Tibial artery (tissue), 4 donors: ENCODE data around the gene EDAR.

Experiments used
- DNase-seq, 2 donors: peaks; one replicate each; pipeline ENCODE4 v3.0.0-alpha.2; 2019
- H3K27ac ChIP-seq, 2 donors: fragments of 200-600 bp; sonication (generic) in 1 of 2; 1 replicate in 1 of 2; 2 replicates in 1 of 2; pipeline ENCODE4 v1.5.1; 2018 to 2019; ENCODE audit warnings: mild to moderate bottlenecking in 1 of 2
- H3K27me3 ChIP-seq, 2 donors: fragments of 200-600 bp; sonication (generic) in 1 of 2; one replicate each; pipeline versions ENCODE4 v1.5.1 to v1.6.0; 2016 to 2019
- H3K36me3 ChIP-seq, 3 donors: fragments of 200-600 bp; sonication (generic) in 2 of 3; one replicate each; pipeline ENCODE4 v1.5.1; 2016 to 2019; ENCODE audit warnings: mild to moderate bottlenecking in 2 of 3
- H3K4me1 ChIP-seq, 4 donors: fragments of 200-600 bp; sonication (generic) in 2 of 4; 1 replicate in 3 of 4; 2 replicates in 1 of 4; pipeline ENCODE4 v1.5.1; 2016 to 2019
- H3K4me3 ChIP-seq, 2 donors: fragments of 200-600 bp; sonication (generic) in 1 of 2; 1 replicate in 1 of 2; 2 replicates in 1 of 2; pipeline ENCODE4 v1.5.1; 2018 to 2019; ENCODE audit warnings: mild to moderate bottlenecking in 2 of 2
- H3K9me3 ChIP-seq, 3 donors: fragments of 200-600 bp; sonication (generic) in 1 of 3; one replicate each; pipeline ENCODE4 v1.5.1; 2016 to 2019
- intact Hi-C: fragments of 100-400 bp; cut with DNase I; formaldehyde crosslinking; loops from one replicate; pipeline ENCODE4 v1.15.0; 2023; ENCODE audit warnings: low total_unique reads
- TF ChIP-seq, protein P1 (sequence below), 2 experiments: fragments of 200-600 bp in 1 of 2; fragments of 450-650 bp in 1 of 2; IDR thresholded peaks; one replicate each; pipeline ENCODE4 v1.5.1; 2017 to 2019; ENCODE audit warnings: antibody characterized with exemption in 2 of 2, mild to moderate bottlenecking in 1 of 2, moderate library complexity in 1 of 2

Gene EDAR

DNA sequence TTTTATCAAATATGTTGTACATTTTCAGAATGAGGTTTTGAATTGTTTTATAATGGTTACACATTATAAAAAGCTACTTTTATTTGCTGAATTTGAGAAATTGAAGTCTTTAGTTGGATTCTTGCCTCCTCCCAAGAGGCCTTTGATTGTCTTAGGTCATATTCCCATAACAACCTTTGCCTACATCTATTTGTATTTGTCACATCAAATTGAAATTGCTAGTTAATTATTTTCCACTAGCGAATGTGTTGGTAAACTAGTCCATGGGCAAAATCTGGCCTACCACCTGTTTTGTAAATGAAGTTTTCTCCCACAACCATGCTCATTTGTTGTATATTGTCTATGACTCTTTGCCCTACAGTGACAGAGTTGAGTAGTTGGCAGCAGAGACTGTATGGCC is 142.0 kb downstream of the EDAR start:
- TF ChIP-seq, protein P1, sequence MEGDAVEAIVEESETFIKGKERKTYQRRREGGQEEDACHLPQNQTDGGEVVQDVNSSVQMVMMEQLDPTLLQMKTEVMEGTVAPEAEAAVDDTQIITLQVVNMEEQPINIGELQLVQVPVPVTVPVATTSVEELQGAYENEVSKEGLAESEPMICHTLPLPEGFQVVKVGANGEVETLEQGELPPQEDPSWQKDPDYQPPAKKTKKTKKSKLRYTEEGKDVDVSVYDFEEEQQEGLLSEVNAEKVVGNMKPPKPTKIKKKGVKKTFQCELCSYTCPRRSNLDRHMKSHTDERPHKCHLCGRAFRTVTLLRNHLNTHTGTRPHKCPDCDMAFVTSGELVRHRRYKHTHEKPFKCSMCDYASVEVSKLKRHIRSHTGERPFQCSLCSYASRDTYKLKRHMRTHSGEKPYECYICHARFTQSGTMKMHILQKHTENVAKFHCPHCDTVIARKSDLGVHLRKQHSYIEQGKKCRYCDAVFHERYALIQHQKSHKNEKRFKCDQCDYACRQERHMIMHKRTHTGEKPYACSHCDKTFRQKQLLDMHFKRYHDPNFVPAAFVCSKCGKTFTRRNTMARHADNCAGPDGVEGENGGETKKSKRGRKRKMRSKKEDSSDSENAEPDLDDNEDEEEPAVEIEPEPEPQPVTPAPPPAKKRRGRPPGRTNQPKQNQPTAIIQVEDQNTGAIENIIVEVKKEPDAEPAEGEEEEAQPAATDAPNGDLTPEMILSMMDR (IDR thresholded peaks at IDR 0.05) = no peak
- intact Hi-C loops = no loop called here
- Histone ChIP-seq H3K4me3 (no peak overlapping the region), H3K36me3 (peaks cover 0 to 8% (median 0%) of the 10 kb centered on the region in 3 donors), H3K27me3 (no peaks in the 10 kb centered on the region), H3K4me1 (no peaks in the 10 kb centered on the region), H3K9me3 (no peaks in the 10 kb centered on the region), H3K27ac (no peak overlapping the region)
- DNase-seq = no peak

DNA sequence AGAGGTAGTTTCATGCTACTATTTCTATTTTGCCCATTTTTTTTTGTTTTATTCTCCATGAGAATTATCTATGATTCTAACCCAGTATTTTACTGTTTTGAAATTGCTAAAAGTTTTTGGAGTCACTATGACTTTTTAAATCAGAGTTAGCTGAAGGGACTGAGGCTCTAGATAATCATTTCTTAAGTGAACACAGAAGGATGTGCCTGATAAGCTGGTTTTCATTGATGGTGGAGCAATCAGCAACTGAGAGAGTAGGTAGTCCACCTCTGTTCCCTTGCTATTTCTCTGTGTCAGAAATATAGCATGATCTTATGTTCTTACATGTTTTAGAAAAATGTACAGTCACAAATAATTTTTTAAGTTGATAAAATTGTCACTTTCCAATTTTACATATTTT is 143.1 kb downstream of the EDAR start:
- intact Hi-C loops = no loop called here
- no peaks in the 10 kb centered on the region for H3K9me3 ChIP-seq
- TF ChIP-seq, protein P1 (IDR thresholded peaks at IDR 0.05) = no peak
- no peaks in the 10 kb centered on the region for H3K27me3 ChIP-seq
- no peak for DNase-seq
- no peak overlapping the region for H3K4me3 ChIP-seq
- no peaks in the 10 kb centered on the region for H3K4me1 ChIP-seq
- H3K27ac ChIP-seq = no peak overlapping the region
- H3K36me3 ChIP-seq = peaks cover 0 to 8% (median 0%) of the 10 kb centered on the region in 3 donors
